H1 (cell line): Measurements from ENCODE around the gene LEKR1. TPM values are rescaled to one million over a fixed set of nuclear protein-coding genes. Genes with fewer than 3 reads are reported as not detected.
A peak's percentile ranks its signal among the peaks of the same experiment; 100 is the strongest.

ENCODE experiments used
- CTCF ChIA-PET: fragments of 300-600 bp; sonication (Branson Sonifier 250); formaldehyde crosslinking; loops from one replicate; lab custom pipeline; 2021; ENCODE audit not compliant: partially characterized antibody; lab: Charles Lee
- POLR2A ChIA-PET: fragments of 300-600 bp; sonication (Branson Sonifier 250); formaldehyde crosslinking; loops from one replicate; lab custom pipeline; 2021; ENCODE audit warnings: inconsistent platforms; ENCODE audit not compliant: partially characterized antibody; lab: Charles Lee
- DNase-seq, 2 experiments: peaks; one replicate each; pipeline versions ENCODE4 v3.0.0 to v3.0.0-alpha.2; 2010 to 2022; ENCODE audit warnings: low spot score in 2 of 2, low read depth in 1 of 2, mixed read lengths in 1 of 2
- FAIRE-seq: peaks from 2 replicates; lab custom pipeline; 2011; peaks lifted over from hg19 to GRCh38; lab: Jason Lieb, UNC
- H2AFZ ChIP-seq: 2 replicates; pipeline ENCODE4 v1.8.1; 2012; ENCODE audit warnings: low read length, inconsistent platforms
- H2AK5ac ChIP-seq: 2 replicates; pipeline ENCODE4 v1.6.1; 2013; ENCODE audit warnings: low read depth, low read length
- H2BK120ac ChIP-seq: replicated peaks from 2 replicates; pipeline ENCODE3; 2013; ENCODE audit warnings: low read depth, low read length, inconsistent platforms
- H2BK12ac ChIP-seq: 2 replicates; pipeline ENCODE4 v1.6.1; 2013; ENCODE audit warnings: low read depth, low read length
- H2BK15ac ChIP-seq: 2 replicates; pipeline ENCODE4 v1.6.1; 2013; ENCODE audit warnings: low read length
- H2BK20ac ChIP-seq: 2 replicates; pipeline ENCODE4 v1.6.1; 2013; ENCODE audit warnings: low read length
- H2BK5ac ChIP-seq: 2 replicates; pipeline ENCODE4 v1.6.1; 2013; ENCODE audit warnings: low read depth, low read length
- H3K14ac ChIP-seq: 2 replicates; pipeline ENCODE4 v1.6.1; 2013; ENCODE audit warnings: inconsistent platforms; ENCODE audit not compliant: insufficient read length
- H3K18ac ChIP-seq: 2 replicates; pipeline ENCODE4 v1.6.1; 2013; ENCODE audit warnings: low read length; ENCODE audit errors: extremely low read depth
- H3K23ac ChIP-seq: 2 replicates; pipeline ENCODE4 v1.6.1; 2013; ENCODE audit warnings: inconsistent platforms; ENCODE audit not compliant: insufficient read length
- H3K23me2 ChIP-seq: 2 replicates; pipeline ENCODE4 v1.6.1; 2013; ENCODE audit warnings: low read depth, low read length
- H3K27ac ChIP-seq: 2 replicates; pipeline ENCODE4 v1.6.1; 2011; ENCODE audit warnings: low read depth, low read length, inconsistent platforms
- H3K27me3 ChIP-seq, 4 experiments: replicated peaks in 1 of 4; 1 replicate in 1 of 4; 2 replicates in 3 of 4; pipeline versions ENCODE4 v1.6.1 to v1.8.1; 2011 to 2013; ENCODE audit warnings: low read length in 3 of 4, mild to moderate bottlenecking in 3 of 4, inconsistent platforms in 2 of 4, mixed read lengths in 2 of 4, moderate library complexity in 1 of 4; ENCODE audit not compliant: control insufficient read depth in 3 of 4, insufficient read depth in 3 of 4; ENCODE audit errors: extremely low read depth in 1 of 4
- H3K36me3 ChIP-seq, 4 experiments: 2 replicates each; pipeline versions ENCODE4 v1.6.1 to v1.8.1; 2011 to 2013; ENCODE audit warnings: mild to moderate bottlenecking in 4 of 4, low read length in 3 of 4, moderate library complexity in 2 of 4, control low read depth in 1 of 4, inconsistent platforms in 1 of 4; ENCODE audit not compliant: insufficient read depth in 4 of 4, control insufficient read depth in 2 of 4
- H3K4ac ChIP-seq: replicated peaks from 2 replicates; pipeline ENCODE3; 2013; ENCODE audit warnings: low read length, low read depth, mixed read lengths, inconsistent platforms; ENCODE audit not compliant: insufficient read length
- H3K4me1 ChIP-seq, 4 experiments: replicated peaks in 1 of 4; 1 replicate in 1 of 4; 2 replicates in 3 of 4; pipeline versions ENCODE4 v1.6.1 to v1.8.1; 2011 to 2013; ENCODE audit warnings: low read length in 3 of 4, inconsistent platforms in 2 of 4, mixed read lengths in 1 of 4; ENCODE audit not compliant: insufficient read depth in 4 of 4, control insufficient read depth in 3 of 4
- H3K4me2 ChIP-seq, 2 experiments: 2 replicates each; pipeline versions ENCODE4 v1.6.1 to v1.8.1; 2011 to 2013; ENCODE audit warnings: low read depth in 2 of 2, low read length in 2 of 2, control low read depth in 1 of 2, inconsistent platforms in 1 of 2, mild to moderate bottlenecking in 1 of 2; ENCODE audit not compliant: insufficient read depth in 1 of 2
- H3K4me3 ChIP-seq, 4 experiments: fragments of 200-600, 300-600 bp in 1 of 4; sonication (generic), shearing (Covaris generic), sonication (Bioruptor Twin) in 1 of 4; 2 replicates each; pipeline versions ENCODE4 v1.5.1 to v1.8.1; 2011 to 2016; ENCODE audit warnings: low read length in 4 of 4, low read depth in 3 of 4, control low read depth in 2 of 4, inconsistent platforms in 2 of 4, mild to moderate bottlenecking in 2 of 4, mixed read lengths in 1 of 4, moderate library complexity in 1 of 4; ENCODE audit not compliant: insufficient read depth in 2 of 4; ENCODE audit errors: extremely low read depth in 1 of 4
- H3K56ac ChIP-seq: replicated peaks from 2 replicates; pipeline ENCODE3; 2013; ENCODE audit warnings: low read depth, mild to moderate bottlenecking, mixed read lengths, low read length, inconsistent platforms; ENCODE audit not compliant: insufficient read length
- H3K79me1 ChIP-seq: 2 replicates; pipeline ENCODE4 v1.6.1; 2013; ENCODE audit warnings: low read depth, low read length, control low read depth
- H3K79me2 ChIP-seq, 2 experiments: 2 replicates each; pipeline versions ENCODE4 v1.6.1 to v1.8.1; 2012 to 2013; ENCODE audit warnings: low read length in 2 of 2, mild to moderate bottlenecking in 2 of 2, inconsistent platforms in 1 of 2; ENCODE audit not compliant: insufficient read depth in 2 of 2, control insufficient read depth in 1 of 2
- H3K9ac ChIP-seq, 4 experiments: replicated peaks in 1 of 4; 1 replicate in 1 of 4; 2 replicates in 3 of 4; pipeline versions ENCODE4 v1.6.1 to v1.8.1; 2011 to 2013; ENCODE audit warnings: low read depth in 3 of 4, low read length in 3 of 4, control low read depth in 2 of 4, mild to moderate bottlenecking in 2 of 4, moderate library complexity in 2 of 4, inconsistent platforms in 1 of 4; ENCODE audit errors: extremely low read depth in 1 of 4
- H3K9me3 ChIP-seq, 2 experiments: 2 replicates each; pipeline versions ENCODE4 v1.6.1 to v1.8.1; 2012 to 2013; ENCODE audit warnings: mild to moderate bottlenecking in 2 of 2, moderate library complexity in 2 of 2, control low read depth in 1 of 2, inconsistent platforms in 1 of 2, low read depth in 1 of 2, low read length in 1 of 2, mixed read lengths in 1 of 2; ENCODE audit not compliant: insufficient read depth in 2 of 2
- H4K20me1 ChIP-seq, 2 experiments: replicated peaks in 1 of 2; 2 replicates each; pipeline versions ENCODE3 to v1.8.1; 2011 to 2013; ENCODE audit warnings: inconsistent platforms in 2 of 2, low read length in 2 of 2, mild to moderate bottlenecking in 1 of 2; ENCODE audit not compliant: insufficient read depth in 2 of 2, control insufficient read depth in 1 of 2
- H4K5ac ChIP-seq: 2 replicates; pipeline ENCODE4 v1.6.1; 2013; ENCODE audit warnings: low read length, low read depth, mixed read lengths, inconsistent platforms; ENCODE audit not compliant: insufficient read length
- H4K8ac ChIP-seq: 2 replicates; pipeline ENCODE4 v1.8.0; 2013; ENCODE audit warnings: mild to moderate bottlenecking, moderate library complexity, low read length, inconsistent platforms; ENCODE audit not compliant: insufficient read depth; ENCODE audit errors: extremely low read depth
- H4K91ac ChIP-seq: replicated peaks from 2 replicates; pipeline ENCODE3; 2013; ENCODE audit warnings: low read length, mixed read lengths, inconsistent platforms; ENCODE audit not compliant: insufficient read length
- CBX8 ChIP-seq: fragments of 300-800, 300-1000 bp; sonication (generic); IDR thresholded peaks from 2 replicates; pipeline ENCODE4 v1.7.1; 2016; ENCODE audit warnings: low read depth, low read length, borderline replicate concordance
- CHD1 ChIP-seq: IDR thresholded peaks from 2 replicates; pipeline ENCODE4 v1.6.1; 2012; ENCODE audit warnings: low read depth, low read length, improper control_type of control experiment
- CHD2 ChIP-seq: IDR thresholded peaks from 2 replicates; pipeline ENCODE4 v1.6.1; 2012; ENCODE audit warnings: low read length, improper control_type of control experiment
- EP300 ChIP-seq, 2 experiments: IDR thresholded peaks; 1 replicate in 1 of 2; 2 replicates in 1 of 2; pipeline ENCODE4 v1.6.1; 2011 to 2012; ENCODE audit warnings: low read depth in 2 of 2, low read length in 2 of 2, mild to moderate bottlenecking in 2 of 2, borderline replicate concordance in 1 of 2, inconsistent platforms in 1 of 2, moderate library complexity in 1 of 2
- EZH2 ChIP-seq: fragments of 200-600 bp; sonication (generic); IDR thresholded peaks from 2 replicates; pipeline ENCODE4 v1.7.1; 2012; ENCODE audit warnings: low read depth, mild to moderate bottlenecking, moderate library complexity, low read length, inconsistent platforms; ENCODE audit not compliant: severe bottlenecking
- FOSL1 ChIP-seq: IDR thresholded peaks from 2 replicates; pipeline ENCODE4 v1.6.1; 2011; ENCODE audit warnings: mild to moderate bottlenecking, low read depth, low read length, moderate library complexity; ENCODE audit not compliant: insufficient read depth
- HDAC2 ChIP-seq, 2 experiments: fragments of 300-600 bp in 1 of 2; sonication (generic) in 1 of 2; IDR thresholded peaks; 2 replicates each; pipeline ENCODE4 v1.6.1; 2011 to 2012; ENCODE audit warnings: low read depth in 2 of 2, low read length in 2 of 2, mild to moderate bottlenecking in 2 of 2, moderate library complexity in 2 of 2, borderline replicate concordance in 1 of 2, inconsistent platforms in 1 of 2
- SP2 ChIP-seq: IDR thresholded peaks from 2 replicates; pipeline ENCODE4 v1.6.1; 2012; ENCODE audit warnings: mild to moderate bottlenecking, low read length, inconsistent platforms
- TAF7 ChIP-seq: optimal IDR thresholded peaks from 2 replicates; pipeline ENCODE3; 2011; ENCODE audit warnings: low read depth, mild to moderate bottlenecking, inconsistent platforms, low read length, moderate library complexity, borderline replicate concordance
- TCF12 ChIP-seq: IDR thresholded peaks from 2 replicates; pipeline ENCODE4 v1.6.1; 2011; ENCODE audit warnings: low read depth, mild to moderate bottlenecking, low read length
- WGBS, 2 experiments: shearing (Covaris generic) in 1 of 2; methylation state at CpG; one replicate each; pipeline versions ENCODE4 v1.1.6 to v1.1.7; 2013 to 2015; ENCODE audit warnings: low lambda C conversion rate in 2 of 2, mixed read lengths in 2 of 2, inconsistent platforms in 1 of 2, low coverage in 1 of 2, missing lambda C conversion rate in 1 of 2; ENCODE audit not compliant: insufficient replicate concordance in 2 of 2, insufficient coverage in 1 of 2, insufficient read length in 1 of 2; ENCODE audit errors: extremely low coverage in 1 of 2, missing lambda C conversion rate in 1 of 2; 5-methylcytosine and 5-hydroxymethylcytosine counted together
- polyA plus RNA-seq, 7 experiments: library from polyadenylated mRNA; depleted of rRNA in 3 of 7; stranded (reverse) in 5 of 7; unstranded in 2 of 7; fragments of >200 nt in 5 of 7; fragments of 200-250 nt in 2 of 7; gene quantifications; 1 replicate in 5 of 7; 2 replicates in 1 of 7; 4 replicates in 1 of 7; pipeline versions ENCODE4 v1.2.1 to v1.2.3, GENCODE V29; 2011 to 2013; ENCODE audit warnings: missing spikeins in 2 of 7, mixed read lengths in 2 of 7
- total RNA-seq: library from RNA; stranded (reverse); fragmentation: NEBNext Ultra II Directional; extraction: Animal tissue kit (Norgen Biotek cat#: 25700); gene quantifications from 2 replicates; pipeline ENCODE4 v1.2.1, GENCODE V29; 2021

The LEKR1 gene
- total and polyA plus RNA-seq, 2 of the 8 experiments (the other 6 are each of a cell fraction or from before 2014, with no cell fraction given) = 0.08 TPM; not detected in 1

GRCh38 chr3:157078811-157079185, 252.6 kb downstream of the LEKR1 start:
- ChIA-PET POLR2A (no interaction called here), CTCF (interaction anchor here (1.0 to 56.4 kb wide), 4 partner anchors 9 to 399 kb away, joined by 4 to 1014 read pairs (median 10); no protein-coding TSS in a partner anchor)
- no peak overlapping the region for H4K8ac ChIP-seq
- H3K56ac ChIP-seq = no peak overlapping the region
- no peaks in the 10 kb centered on the region for H3K79me1 ChIP-seq
- no peak overlapping the region for H3K9ac ChIP-seq
- no peak overlapping the region for H3K14ac ChIP-seq
- H4K91ac ChIP-seq = no peak overlapping the region
- peaks cover 0 to 4% (median 0%) of the 10 kb centered on the region in 4 experiments; a peak in 3 of 7 replicates for H3K27me3 ChIP-seq
- H3K23me2 ChIP-seq = no peaks in the 10 kb centered on the region; the same call in 1 of the 2 replicates
- no peak for TF ChIP-seq SP2
- TF ChIP-seq CHD1 = no peak
- TF ChIP-seq TCF12 = no peak
- TF ChIP-seq EP300 (IDR thresholded peaks at IDR 0.05; ENCODE audit: borderline replicate concordance in 1 of 2, low read depth in 2 of 2, low read length in 2 of 2) = no peak
- no peak for TF ChIP-seq CBX8
- no peak for TF ChIP-seq HDAC2 (IDR thresholded peaks at IDR 0.05; ENCODE audit: borderline replicate concordance in 1 of 2, low read depth in 2 of 2, low read length in 2 of 2)
- TF ChIP-seq FOSL1 = no peak
- no peak for TF ChIP-seq CHD2
- TF ChIP-seq EZH2 = no peak
- TF ChIP-seq TAF7 = no peak
- peaks cover 0 to 7% (median 3%) of the 10 kb centered on the region in 4 experiments; a peak in 3 of 7 replicates for H3K4me1 ChIP-seq
- no peak overlapping the region for H2BK120ac ChIP-seq
- no peak overlapping the region for H2BK5ac ChIP-seq
- H3K18ac ChIP-seq = no peak overlapping the region
- H3K36me3 ChIP-seq = no peaks in the 10 kb centered on the region
- no peaks in the 10 kb centered on the region for H4K20me1 ChIP-seq
- H3K4ac ChIP-seq = no peak overlapping the region
- H2BK20ac ChIP-seq = no peak overlapping the region
- H3K79me2 ChIP-seq = no peaks in the 10 kb centered on the region
- H3K9me3 ChIP-seq = no peaks in the 10 kb centered on the region
- H4K5ac ChIP-seq = no peak overlapping the region
- H3K23ac ChIP-seq = no peak overlapping the region
- no peak for FAIRE-seq
- H2BK15ac ChIP-seq = no peak overlapping the region
- DNase-seq = peak in 1 of 2 experiments; percentile 7
- H3K27ac ChIP-seq = no peak overlapping the region
- WGBS, 2 experiments = 85% methylated on average over 2 of the region's 2 CpGs; no CpG with 5 or more reads in 1 of the 2 experiments
- H2AK5ac ChIP-seq = no peak overlapping the region
- no peak overlapping the region for H2BK12ac ChIP-seq
- no peak overlapping the region for H3K4me3 ChIP-seq
- H2AFZ ChIP-seq = no peak overlapping the region
- no peak overlapping the region for H3K4me2 ChIP-seq
